K562 (cell line): ENCODE results near the gene KISS1R. TPM values are rescaled to one million over a fixed set of nuclear protein-coding genes. Genes with fewer than 3 reads are reported as not detected.

ENCODE experiments used
- ATAC-seq: fragments of 200-7000 bp; cut with Tn5 transposase; 3 replicates; pipeline ENCODE4 v1.9.1; 2020; ENCODE audit warnings: moderate library complexity
- BruUV-seq: library from RNA; stranded (reverse); fragments of 400-500 nt; replicated peaks from 2 replicates; lab custom pipeline; 2021; lab: Mats Ljungman, UMichigan
- CTCF ChIA-PET: fragments of 300-600 bp; formaldehyde crosslinking; extraction: SDS; loops from one replicate; lab custom pipeline; 2021; ENCODE audit warnings: low intra/inter-chr PET ratio; lab: Yijun Ruan, JAX
- POLR2A ChIA-PET: fragments of 300-600, 350-650 bp; sonication (Branson Sonifier 250); formaldehyde crosslinking; extraction: SDS; loops from one replicate; lab custom pipeline; 2021; ENCODE audit warnings: antibody characterized with exemption, inconsistent platforms; lab: Yijun Ruan, JAX
- DNase-seq, 4 experiments: peaks; one replicate each; pipeline versions ENCODE4 v3.0.0 to v3.0.0-alpha.2; 2011 to 2018; ENCODE audit warnings: low spot score in 3 of 4, mixed read lengths in 3 of 4; ENCODE audit errors: extremely low read depth in 1 of 4
- FAIRE-seq: peaks from 2 replicates; lab custom pipeline; 2011; peaks lifted over from hg19 to GRCh38; lab: Jason Lieb, UNC
- H2AFZ ChIP-seq: 2 replicates; pipeline ENCODE4 v1.6.0; 2011; ENCODE audit warnings: low read depth, low read length, control low read depth, inconsistent platforms
- H3K27ac ChIP-seq: fragments of 200-600 bp; 3 replicates; pipeline ENCODE4 v1.8.0; 2011; ENCODE audit warnings: low read depth, mild to moderate bottlenecking, control low read depth, inconsistent platforms, low read length, moderate library complexity, mixed read lengths; ENCODE audit errors: extremely low read depth
- H3K27me3 ChIP-seq, 2 experiments: fragments of 300-600 bp in 1 of 2; 2 replicates in 1 of 2; 3 replicates in 1 of 2; pipeline versions ENCODE4 v1.6.0 to v1.8.0; 2011; ENCODE audit warnings: inconsistent platforms in 2 of 2, low read length in 2 of 2, mild to moderate bottlenecking in 1 of 2, mixed read lengths in 1 of 2, moderate library complexity in 1 of 2; ENCODE audit not compliant: control insufficient read depth in 2 of 2, insufficient read depth in 2 of 2
- H3K36me3 ChIP-seq: fragments of 300-600 bp; 3 replicates; pipeline ENCODE4 v1.8.0; 2011; ENCODE audit warnings: mild to moderate bottlenecking, low read length, inconsistent platforms; ENCODE audit not compliant: control insufficient read depth, insufficient read depth
- H3K4me1 ChIP-seq, 2 experiments: fragments of 200-600 bp in 1 of 2; replicated peaks in 1 of 2; 2 replicates in 1 of 2; 3 replicates in 1 of 2; pipeline versions ENCODE4 v1.5.1 to v1.8.0; 2011; ENCODE audit warnings: inconsistent platforms in 2 of 2, low read length in 2 of 2, mild to moderate bottlenecking in 1 of 2, mixed read lengths in 1 of 2, moderate library complexity in 1 of 2; ENCODE audit not compliant: control insufficient read depth in 2 of 2, insufficient read depth in 2 of 2
- H3K4me2 ChIP-seq: 2 replicates; pipeline ENCODE4 v1.6.1; 2011; ENCODE audit warnings: low read length, control low read depth, inconsistent platforms, mixed read lengths; ENCODE audit not compliant: insufficient read depth
- H3K4me3 ChIP-seq: fragments of 200-600 bp; sonication (generic), shearing (Covaris generic); 2 replicates; pipeline ENCODE4 v1.5.1; 2016; ENCODE audit warnings: control low read depth, inconsistent platforms
- H3K79me2 ChIP-seq: fragments of 200-600 bp; 3 replicates; pipeline ENCODE4 v1.8.0; 2011; ENCODE audit warnings: low read length, inconsistent platforms; ENCODE audit not compliant: control insufficient read depth, insufficient read depth
- H3K9ac ChIP-seq, 2 experiments: 2 replicates each; pipeline versions ENCODE4 v1.6.0 to v1.6.1; 2011; ENCODE audit warnings: low read depth in 2 of 2, low read length in 2 of 2, control low read depth in 1 of 2, inconsistent platforms in 1 of 2, mild to moderate bottlenecking in 1 of 2, mixed read lengths in 1 of 2; ENCODE audit not compliant: insufficient read depth in 1 of 2
- H3K9me1 ChIP-seq: one replicate; pipeline ENCODE4 v1.6.0; 2011; ENCODE audit warnings: inconsistent platforms, mild to moderate bottlenecking, low read length, moderate library complexity; ENCODE audit not compliant: control insufficient read depth, insufficient read depth
- H3K9me3 ChIP-seq: replicated peaks from 2 replicates; pipeline ENCODE4 v1.5.1; 2011; ENCODE audit warnings: low read depth, low read length, inconsistent platforms; ENCODE audit not compliant: control insufficient read depth, insufficient read depth
- H4K20me1 ChIP-seq: replicated peaks from 2 replicates; pipeline ENCODE4 v1.6.1; 2011; ENCODE audit warnings: low read length, inconsistent platforms, mixed read lengths; ENCODE audit not compliant: control insufficient read depth, insufficient read depth
- EP300 ChIP-seq: IDR thresholded peaks from 2 replicates; pipeline ENCODE4 v1.6.1; 2012; ENCODE audit warnings: low read length, improper control_type of control experiment
- JUN ChIP-seq, 2 experiments: sonication (generic) in 1 of 2; formaldehyde crosslinking in 1 of 2; IDR thresholded peaks; 2 replicates each; pipeline versions ENCODE4 v1.6.1 to v1.8.0; 2012 to 2022; ENCODE audit warnings: borderline replicate concordance in 2 of 2, mild to moderate bottlenecking in 2 of 2, improper control_type of control experiment in 1 of 2, low read depth in 1 of 2, low read length in 1 of 2, missing genetic modification reagents in 1 of 2
- MAFK ChIP-seq: IDR thresholded peaks from 2 replicates; pipeline ENCODE4 v1.6.1; 2011; ENCODE audit warnings: low read length, improper control_type of control experiment
- MECOM ChIP-seq: fragments of 250-450 bp; sonication (Bioruptor Pico); IDR thresholded peaks from 2 replicates; pipeline ENCODE4 v1.8.0; 2022; ENCODE audit warnings: inconsistent platforms
- POLR2G ChIP-seq: fragments of 200-400 bp; formaldehyde crosslinking; IDR thresholded peaks from 2 replicates; pipeline ENCODE4 v1.6.1; 2017; ENCODE audit warnings: low read depth, mild to moderate bottlenecking, antibody characterized with exemption, low read length, moderate library complexity
- RBFOX2 ChIP-seq: fragments of 200-400 bp; formaldehyde crosslinking; IDR thresholded peaks from 2 replicates; pipeline ENCODE4 v1.6.1; 2017; ENCODE audit warnings: low read depth, mild to moderate bottlenecking, low read length, moderate library complexity
- SRSF1 ChIP-seq: fragments of 200-400 bp; formaldehyde crosslinking; IDR thresholded peaks from 2 replicates; pipeline ENCODE4 v1.6.1; 2017; ENCODE audit warnings: mild to moderate bottlenecking, low read depth, low read length, moderate library complexity
- WHSC1 ChIP-seq: IDR thresholded peaks from one replicate; pipeline ENCODE4 v1.6.1; 2012; ENCODE audit warnings: low read length, control low read depth, inconsistent platforms
- ZEB2 ChIP-seq: fragments of 450-650 bp; IDR thresholded peaks from 2 replicates; pipeline ENCODE4 v1.6.1; 2016
- ZFP36 ChIP-seq: fragments of 150-350 bp; IDR thresholded peaks from 2 replicates; pipeline ENCODE4 v1.6.1; 2018; ENCODE audit warnings: low read length, low read depth; ENCODE audit not compliant: partially characterized antibody
- ZNF217 ChIP-seq: sonication (generic); formaldehyde crosslinking; IDR thresholded peaks from 2 replicates; pipeline ENCODE4 v1.8.0; 2022; ENCODE audit warnings: mild to moderate bottlenecking, missing genetic modification reagents
- WGBS: fragments of 100-300 bp; shearing (Covaris generic); methylation state at CpG from one replicate; pipeline ENCODE4 v1.1.6; 2016; ENCODE audit warnings: low coverage, mixed read lengths; ENCODE audit not compliant: insufficient coverage; ENCODE audit errors: missing lambda C conversion rate; 5-methylcytosine and 5-hydroxymethylcytosine counted together
- in situ Hi-C: fragments of 300-500 bp; cut with MboI; formaldehyde crosslinking; loops from 4 replicates; pipeline ENCODE4 v1.15.0; 2018; ENCODE audit warnings: inconsistent platforms, mixed read lengths
- intact Hi-C: fragments of 100-400 bp; cut with micrococcal nuclease; formaldehyde crosslinking; loops from 2 replicates; pipeline ENCODE4 v1.14.2; 2022
- polyA plus RNA-seq, 8 experiments: library from polyadenylated mRNA; depleted of rRNA in 4 of 8; stranded (reverse) in 5 of 8; unstranded in 3 of 8; fragments of >200 nt; fragmentation: Nextera tagmentation in 2 of 8; fragmentation: Illumina TruSeq in 1 of 8; extraction: Ambion mirVana in 2 of 8; extraction: Trizol in 1 of 8; gene quantifications; 2 replicates each; pipeline versions ENCODE4 v1.2.1 to v1.2.3, GENCODE V29; 2011 to 2014; ENCODE audit warnings: inconsistent platforms in 1 of 8, missing spikeins in 1 of 8
- total RNA-seq, 7 experiments: library from RNA; depleted of rRNA in 6 of 7; stranded (reverse); fragments of >200 nt in 6 of 7; fragmentation: Illumina TruSeq in 2 of 7; extraction: Trizol in 2 of 7; gene quantifications; 2 replicates each; pipeline versions ENCODE4 v1.2.1 to v1.2.3, GENCODE V29; 2011 to 2021; ENCODE audit warnings: low replicate concordance in 1 of 7
- TF ChIP-seq, protein P1 (sequence below): fragments of 450-650 bp; IDR thresholded peaks from 2 replicates; pipeline ENCODE4 v1.6.1; 2017; ENCODE audit warnings: antibody characterized with exemption
- TF ChIP-seq, protein P2 (sequence below): IDR thresholded peaks from 2 replicates; pipeline ENCODE4 v1.6.1; 2011; ENCODE audit not compliant: insufficient read length; ENCODE audit errors: extremely low read depth
- TF ChIP-seq, protein P3 (sequence below): sonication (generic); formaldehyde crosslinking; IDR thresholded peaks from 2 replicates; pipeline ENCODE4 v1.8.0; 2022; ENCODE audit warnings: missing genetic modification reagents, mild to moderate bottlenecking, borderline replicate concordance
- TF ChIP-seq, protein P4 (sequence below): fragments of 450-650 bp; formaldehyde crosslinking; IDR thresholded peaks from 2 replicates; pipeline ENCODE4 v1.4.0; 2022; ENCODE audit warnings: mild to moderate bottlenecking, moderate library complexity
- TF ChIP-seq, protein P5 (sequence below): fragments of 250-450 bp; sonication (Bioruptor Pico); IDR thresholded peaks from 2 replicates; pipeline ENCODE4 v1.8.0; 2021; ENCODE audit warnings: mild to moderate bottlenecking, moderate library complexity

Gene KISS1R
- total and polyA plus RNA-seq, 9 of the 15 experiments (the other 6 are each of a cell fraction or from before 2014, with no cell fraction given): 0.37 to 39.4 (median 2.0) TPM

DNA sequence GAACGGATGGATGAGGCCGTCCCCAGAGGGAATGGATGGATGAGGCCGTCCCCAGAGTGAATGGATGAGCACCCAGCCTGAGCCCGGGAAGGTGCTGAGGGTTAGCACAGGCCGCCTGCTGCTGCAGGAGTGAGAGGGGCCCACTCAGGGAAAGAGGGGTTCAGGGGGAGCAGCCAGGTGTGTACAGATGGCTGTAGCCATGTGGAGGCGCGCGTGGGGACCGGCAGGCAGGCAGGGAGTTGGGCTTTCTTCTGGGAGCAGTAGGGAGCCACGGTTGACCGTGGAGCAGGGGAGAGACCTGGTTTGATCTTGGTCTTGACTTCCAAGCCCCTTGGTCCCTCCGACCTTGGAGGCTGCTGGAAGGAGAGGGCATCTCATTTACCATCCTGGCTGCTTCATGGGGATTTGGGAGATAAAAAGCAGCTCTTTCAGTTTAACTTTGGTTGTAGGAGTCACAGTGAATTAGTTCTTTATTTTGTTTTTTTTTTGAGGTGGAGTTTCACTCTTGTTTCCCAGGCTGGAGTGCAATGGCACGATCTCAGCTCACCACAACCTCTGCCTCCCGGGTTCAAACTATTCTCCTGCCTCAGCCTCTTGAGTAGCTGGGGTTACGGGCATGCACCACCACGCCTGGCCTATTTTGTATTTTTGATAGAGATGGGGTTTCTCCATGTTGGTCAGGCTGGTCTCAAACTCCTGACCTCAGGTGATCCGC is 33.4 kb downstream of the KISS1R start:
- H4K20me1 ChIP-seq: peaks cover 2% of the 10 kb centered on the region; the same call in 1 of the 2 replicates
- H3K9me3 ChIP-seq: no peaks in the 10 kb centered on the region
- peaks cover 20% of the 10 kb centered on the region; the same call in 1 of the 3 replicates for H3K36me3 ChIP-seq
- no peaks in the 10 kb centered on the region for H3K27me3 ChIP-seq
- peaks cover 83% of the 10 kb centered on the region for H3K79me2 ChIP-seq
- H3K9me1 ChIP-seq: no peaks in the 10 kb centered on the region
- no peak overlapping the region for H3K4me2 ChIP-seq
- H3K4me1 ChIP-seq: peaks cover 39 to 83% of the 10 kb centered on the region in 2 experiments
- ATAC-seq: no peak
- FAIRE-seq: no peak
- no peak for DNase-seq
- H3K27ac ChIP-seq: no peak overlapping the region
- H3K4me3 ChIP-seq: no peak overlapping the region
- no TSS peak for BruUV-seq
- in situ Hi-C loops (no loop called here), intact Hi-C loops (no loop called here)
- 80% methylated on average over 13 of the region's 17 CpGs for WGBS
- H3K9ac ChIP-seq: peak overlapping the region in 1 of 2 experiments; percentile 74; a peak in 1 of 4 replicates
- ChIA-PET POLR2A (interaction anchor here (0.9 kb wide), 1 partner anchor 12 kb away, joined by 4 read pairs; no protein-coding TSS in a partner anchor), CTCF (no interaction called here)
- H2AFZ ChIP-seq: no peak overlapping the region
- TF ChIP-seq MECOM (no peak), ZNF217 (CRISPR knock-in tag) (no peak), MAFK (no peak), RBFOX2 (0 out of 2 replicates have a peak, but pooled peaks have one; percentile 18), SRSF1 (no peak), ZEB2 (no peak), EP300 (no peak), JUN (IDR thresholded peaks at IDR 0.05; ENCODE audit: borderline replicate concordance, low read depth, low read length) (no peak), JUN (CRISPR knock-in tag; IDR thresholded peaks at IDR 0.05; ENCODE audit: borderline replicate concordance) (no peak), WHSC1 (no peak), ZFP36 (peak; percentile 38), POLR2G (peak; percentile 49; the same call in 1 of the 2 replicates)
- TF ChIP-seq, protein P1, sequence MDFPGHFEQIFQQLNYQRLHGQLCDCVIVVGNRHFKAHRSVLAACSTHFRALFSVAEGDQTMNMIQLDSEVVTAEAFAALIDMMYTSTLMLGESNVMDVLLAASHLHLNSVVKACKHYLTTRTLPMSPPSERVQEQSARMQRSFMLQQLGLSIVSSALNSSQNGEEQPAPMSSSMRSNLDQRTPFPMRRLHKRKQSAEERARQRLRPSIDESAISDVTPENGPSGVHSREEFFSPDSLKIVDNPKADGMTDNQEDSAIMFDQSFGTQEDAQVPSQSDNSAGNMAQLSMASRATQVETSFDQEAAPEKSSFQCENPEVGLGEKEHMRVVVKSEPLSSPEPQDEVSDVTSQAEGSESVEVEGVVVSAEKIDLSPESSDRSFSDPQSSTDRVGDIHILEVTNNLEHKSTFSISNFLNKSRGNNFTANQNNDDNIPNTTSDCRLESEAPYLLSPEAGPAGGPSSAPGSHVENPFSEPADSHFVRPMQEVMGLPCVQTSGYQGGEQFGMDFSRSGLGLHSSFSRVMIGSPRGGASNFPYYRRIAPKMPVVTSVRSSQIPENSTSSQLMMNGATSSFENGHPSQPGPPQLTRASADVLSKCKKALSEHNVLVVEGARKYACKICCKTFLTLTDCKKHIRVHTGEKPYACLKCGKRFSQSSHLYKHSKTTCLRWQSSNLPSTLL: no peak
- TF ChIP-seq, protein P2, sequence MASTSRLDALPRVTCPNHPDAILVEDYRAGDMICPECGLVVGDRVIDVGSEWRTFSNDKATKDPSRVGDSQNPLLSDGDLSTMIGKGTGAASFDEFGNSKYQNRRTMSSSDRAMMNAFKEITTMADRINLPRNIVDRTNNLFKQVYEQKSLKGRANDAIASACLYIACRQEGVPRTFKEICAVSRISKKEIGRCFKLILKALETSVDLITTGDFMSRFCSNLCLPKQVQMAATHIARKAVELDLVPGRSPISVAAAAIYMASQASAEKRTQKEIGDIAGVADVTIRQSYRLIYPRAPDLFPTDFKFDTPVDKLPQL: no peak
- TF ChIP-seq, protein P3, sequence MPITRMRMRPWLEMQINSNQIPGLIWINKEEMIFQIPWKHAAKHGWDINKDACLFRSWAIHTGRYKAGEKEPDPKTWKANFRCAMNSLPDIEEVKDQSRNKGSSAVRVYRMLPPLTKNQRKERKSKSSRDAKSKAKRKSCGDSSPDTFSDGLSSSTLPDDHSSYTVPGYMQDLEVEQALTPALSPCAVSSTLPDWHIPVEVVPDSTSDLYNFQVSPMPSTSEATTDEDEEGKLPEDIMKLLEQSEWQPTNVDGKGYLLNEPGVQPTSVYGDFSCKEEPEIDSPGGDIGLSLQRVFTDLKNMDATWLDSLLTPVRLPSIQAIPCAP: no peak
- TF ChIP-seq, protein P4, sequence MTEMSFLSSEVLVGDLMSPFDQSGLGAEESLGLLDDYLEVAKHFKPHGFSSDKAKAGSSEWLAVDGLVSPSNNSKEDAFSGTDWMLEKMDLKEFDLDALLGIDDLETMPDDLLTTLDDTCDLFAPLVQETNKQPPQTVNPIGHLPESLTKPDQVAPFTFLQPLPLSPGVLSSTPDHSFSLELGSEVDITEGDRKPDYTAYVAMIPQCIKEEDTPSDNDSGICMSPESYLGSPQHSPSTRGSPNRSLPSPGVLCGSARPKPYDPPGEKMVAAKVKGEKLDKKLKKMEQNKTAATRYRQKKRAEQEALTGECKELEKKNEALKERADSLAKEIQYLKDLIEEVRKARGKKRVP (CRISPR knock-in tag): no peak
- TF ChIP-seq, protein P5, sequence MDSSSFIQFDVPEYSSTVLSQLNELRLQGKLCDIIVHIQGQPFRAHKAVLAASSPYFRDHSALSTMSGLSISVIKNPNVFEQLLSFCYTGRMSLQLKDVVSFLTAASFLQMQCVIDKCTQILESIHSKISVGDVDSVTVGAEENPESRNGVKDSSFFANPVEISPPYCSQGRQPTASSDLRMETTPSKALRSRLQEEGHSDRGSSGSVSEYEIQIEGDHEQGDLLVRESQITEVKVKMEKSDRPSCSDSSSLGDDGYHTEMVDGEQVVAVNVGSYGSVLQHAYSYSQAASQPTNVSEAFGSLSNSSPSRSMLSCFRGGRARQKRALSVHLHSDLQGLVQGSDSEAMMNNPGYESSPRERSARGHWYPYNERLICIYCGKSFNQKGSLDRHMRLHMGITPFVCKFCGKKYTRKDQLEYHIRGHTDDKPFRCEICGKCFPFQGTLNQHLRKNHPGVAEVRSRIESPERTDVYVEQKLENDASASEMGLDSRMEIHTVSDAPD: no peak
